GM12878 (cell line): ENCODE results near the gene CLDN17. TPM values are rescaled to one million over a fixed set of nuclear protein-coding genes. Genes with fewer than 3 reads are reported as not detected.

Experiments used
- ATF2 ChIP-seq: IDR thresholded peaks from 2 replicates; pipeline ENCODE4 v1.6.1; 2012; ENCODE audit warnings: low read length, inconsistent platforms
- ATF7 ChIP-seq: fragments of 450-650 bp; IDR thresholded peaks from 2 replicates; pipeline ENCODE4 v1.6.1; 2016; ENCODE audit warnings: low read depth, mild to moderate bottlenecking
- CBX3 ChIP-seq: fragments of 200-600 bp; sonication (generic); IDR thresholded peaks from 2 replicates; pipeline ENCODE4 v1.6.1; 2016; ENCODE audit warnings: low read depth, borderline replicate concordance
- CHD1 ChIP-seq: IDR thresholded peaks from 2 replicates; pipeline ENCODE4 v1.6.1; 2012; ENCODE audit warnings: low read depth, low read length, improper control_type of control experiment
- CUX1 ChIP-seq: IDR thresholded peaks from 2 replicates; pipeline ENCODE4 v1.6.1; 2012; ENCODE audit warnings: improper control_type of control experiment, low read depth, low read length; ENCODE audit not compliant: insufficient replicate concordance
- NFYB ChIP-seq: IDR thresholded peaks from 2 replicates; pipeline ENCODE4 v1.6.1; 2011; ENCODE audit warnings: low read depth, mild to moderate bottlenecking, low read length, improper control_type of control experiment, moderate library complexity; ENCODE audit not compliant: insufficient read depth
- NR2C2 ChIP-seq: IDR thresholded peaks from 2 replicates; pipeline ENCODE4 v1.6.1; 2011; ENCODE audit warnings: borderline replicate concordance, low read depth; ENCODE audit not compliant: control insufficient read depth, insufficient read length
- PAX8 ChIP-seq: fragments of 450-650 bp; IDR thresholded peaks from 2 replicates; pipeline ENCODE4 v1.6.1; 2017; ENCODE audit warnings: mild to moderate bottlenecking, moderate library complexity
- RAD21 ChIP-seq: IDR thresholded peaks from 2 replicates; pipeline ENCODE4 v1.6.1; 2011; ENCODE audit warnings: mild to moderate bottlenecking, low read depth, low read length, moderate library complexity; ENCODE audit not compliant: insufficient read depth
- RFX5 ChIP-seq: IDR thresholded peaks from 2 replicates; pipeline ENCODE4 v1.6.1; 2011; ENCODE audit warnings: low read depth, low read length, improper control_type of control experiment
- YY1 ChIP-seq: IDR thresholded peaks from 2 replicates; pipeline ENCODE4 v1.6.1; 2011; ENCODE audit warnings: low read depth, mild to moderate bottlenecking, low read length
- ZNF384 ChIP-seq: IDR thresholded peaks from 2 replicates; pipeline ENCODE4 v1.6.1; 2012; ENCODE audit warnings: low read depth, mild to moderate bottlenecking, low read length, improper control_type of control experiment, borderline replicate concordance
- polyA plus RNA-seq, 11 experiments: library from polyadenylated mRNA; depleted of rRNA in 4 of 11; unstranded in 6 of 11; stranded (reverse) in 5 of 11; fragments of >200 nt; fragmentation: Nextera tagmentation in 4 of 11; fragmentation: Illumina TruSeq in 1 of 11; extraction: Ambion mirVana in 4 of 11; extraction: Trizol in 1 of 11; gene quantifications; 1 replicate in 1 of 11; 2 replicates in 10 of 11; pipeline versions ENCODE4 v1.2.1 to v1.2.3, GENCODE V29; 2011 to 2016; ENCODE audit warnings: inconsistent platforms in 2 of 11, missing spikeins in 2 of 11, low read depth in 1 of 11
- total RNA-seq, 4 experiments: library from RNA; depleted of rRNA in 3 of 4; stranded (reverse); fragments of >200 nt in 3 of 4; fragmentation: Illumina TruSeq in 1 of 4; extraction: Trizol in 1 of 4; gene quantifications; 2 replicates each; pipeline versions ENCODE4 v1.2.1 to v1.2.3, GENCODE V29; 2013 to 2021

Gene CLDN17
- total and polyA plus RNA-seq, 10 of the 15 experiments (the other 5 are each of a cell fraction or from before 2014, with no cell fraction given), result not detected

- TF ChIP-seq ZNF384 (no peak), CUX1 (no peak), ATF7 (no peak), CHD1 (no peak), CBX3 (no peak), YY1 (no peak), RAD21 (no peak), PAX8 (no peak), NR2C2 (no peak), ATF2 (no peak), NFYB (no peak), RFX5 (no peak)
Observed at GRCh38 chr21:30129246-30129645, 37.4 kb downstream of the CLDN17 start (continued).
